SH-SY5Y (cell line): ENCODE data around the gene CACNG4.

Source experiments
- GATA2 ChIP-seq: IDR thresholded peaks from 2 replicates; pipeline ENCODE4 v1.6.1; 2011; ENCODE audit warnings: mild to moderate bottlenecking, low read depth, low read length
- GATA3 ChIP-seq: IDR thresholded peaks from 2 replicates; pipeline ENCODE4 v1.6.1; 2011; ENCODE audit warnings: low read depth, mild to moderate bottlenecking, low read length, moderate library complexity

Gene CACNG4

GRCh38 chr17:66938656-66939055 lies 25.9 kb upstream of the CACNG4 start:
- TF ChIP-seq GATA3 (no peak), GATA2 (no peak)

DNA sequence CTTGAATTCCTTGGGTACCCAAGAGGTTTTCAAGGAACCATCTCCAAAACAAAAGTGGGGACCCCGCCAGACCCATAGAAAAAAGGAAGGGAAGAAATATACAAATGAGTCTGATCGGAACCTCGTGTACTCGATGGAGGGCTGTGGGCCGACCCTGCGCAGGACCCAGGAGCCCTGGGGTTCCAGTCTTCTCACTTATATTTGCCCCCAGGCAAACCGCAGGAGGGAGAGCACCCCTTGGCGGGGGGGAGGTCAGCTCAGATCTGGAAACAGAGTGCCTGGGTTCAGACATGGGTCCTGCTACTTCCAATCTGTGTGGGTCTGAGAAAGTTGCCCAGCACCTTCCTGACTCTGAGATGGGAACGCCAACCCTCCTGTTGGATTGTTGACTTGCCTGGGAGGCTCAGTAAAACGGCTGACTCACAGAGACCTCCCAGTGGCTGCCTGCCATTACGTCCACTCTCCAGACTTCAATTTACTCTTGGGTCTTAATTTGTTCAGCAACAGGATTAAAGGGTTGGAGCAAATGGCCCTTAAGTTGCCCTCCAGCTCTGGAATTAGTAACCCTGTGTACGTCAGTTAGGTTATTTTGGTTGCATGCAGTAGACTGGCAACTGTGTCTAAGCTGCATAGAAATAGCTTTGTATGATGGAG lies 24.9 kb upstream of the CACNG4 start:
- TF ChIP-seq GATA3 (no peak), GATA2 (no peak)

DNA sequence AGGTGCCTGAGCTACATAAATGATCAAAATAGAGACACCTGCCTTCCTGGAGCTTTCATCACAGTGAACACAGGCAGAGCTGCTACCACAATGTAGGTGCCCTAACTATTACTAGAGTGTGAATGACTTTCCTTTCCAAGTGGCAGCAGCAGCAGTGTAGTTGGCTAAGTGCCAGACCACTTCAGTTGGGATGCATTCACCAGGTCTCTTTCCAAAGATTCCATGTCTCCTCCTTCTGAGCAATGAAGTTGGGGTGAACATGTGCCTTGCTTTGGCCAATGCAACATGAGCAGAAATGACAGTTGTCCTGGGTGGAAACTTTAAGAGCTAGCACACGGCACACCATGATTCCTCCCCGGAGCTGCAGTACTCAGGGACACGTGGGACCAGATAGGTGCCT lies 23.3 kb upstream of the CACNG4 start:
- no peak for TF ChIP-seq GATA2
- no peak for TF ChIP-seq GATA3

DNA sequence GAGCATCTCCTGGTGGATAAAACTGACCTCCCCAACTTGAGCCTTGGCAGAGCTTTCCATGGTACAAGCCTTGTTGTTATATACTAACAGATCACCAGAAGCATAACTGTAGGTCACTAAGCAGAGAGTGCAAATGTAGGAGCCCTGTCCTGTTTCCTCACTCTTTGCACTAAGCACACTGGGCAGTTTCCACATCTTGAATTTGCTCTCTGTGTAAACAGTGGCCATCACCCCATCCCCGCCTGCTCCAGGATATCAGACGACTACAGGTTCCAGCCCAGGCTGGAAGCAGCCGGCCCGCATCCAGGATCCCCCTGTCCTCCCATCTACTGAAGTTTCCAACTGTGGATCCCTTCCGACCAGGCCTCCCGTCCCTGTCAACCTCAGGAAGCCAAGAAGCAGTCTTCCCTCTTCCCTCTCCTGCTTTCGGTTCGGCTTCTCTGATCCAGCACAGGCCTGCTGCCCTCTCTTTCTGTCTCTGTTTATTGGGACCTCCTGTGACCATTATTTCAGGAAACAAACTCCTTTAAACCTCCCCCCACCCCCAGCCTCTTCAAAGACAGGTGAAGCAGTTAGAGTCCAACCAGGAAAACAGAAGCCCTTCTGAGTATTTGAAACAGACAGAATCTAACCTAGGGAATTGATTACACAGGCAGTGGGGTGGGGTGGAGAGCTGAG lies 22.6 kb upstream of the CACNG4 start:
- TF ChIP-seq GATA2 (no peak), GATA3 (no peak)

GRCh38 chr17:66942451-66943264 lies 21.8 kb upstream of the CACNG4 start:
- no peak for TF ChIP-seq GATA3
- TF ChIP-seq GATA2: no peak

- TF ChIP-seq GATA2 (peak; percentile 76), GATA3 (no peak)
Measured at GRCh38 chr17:66943484-66943883, 21.0 kb upstream of the CACNG4 start.

- no peak for TF ChIP-seq GATA3
- no peak for TF ChIP-seq GATA2
Measured at GRCh38 chr17:66944351-66945146, 20.0 kb upstream of the CACNG4 start.

- TF ChIP-seq GATA2 (no peak), GATA3 (no peak)
Measured at GRCh38 chr17:66945147-66945835, 19.2 kb upstream of the CACNG4 start.

DNA sequence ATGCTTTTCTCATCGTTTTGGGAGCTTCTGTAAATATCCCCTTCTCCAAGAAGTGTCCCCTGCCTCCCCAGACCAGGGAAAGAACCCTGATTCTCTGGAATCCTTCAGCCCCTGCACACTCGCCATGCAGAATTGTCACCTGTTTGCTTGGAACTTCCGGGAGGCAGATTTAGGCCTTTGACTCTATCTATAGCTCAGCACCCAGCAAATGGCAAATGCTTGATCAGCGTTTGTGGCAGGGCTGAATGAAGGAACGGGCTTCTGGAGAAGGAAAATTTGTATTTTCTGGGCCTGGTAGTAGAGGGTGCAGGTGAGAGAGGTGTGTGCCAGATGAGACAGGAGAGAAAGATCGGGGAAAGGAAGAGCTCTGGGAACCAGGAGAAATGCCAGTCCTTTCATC lies 18.3 kb upstream of the CACNG4 start:
- TF ChIP-seq GATA3 (no peak), GATA2 (no peak)

- no peak for TF ChIP-seq GATA3
- TF ChIP-seq GATA2: no peak
Measured at GRCh38 chr17:66947311-66947710, 17.2 kb upstream of the CACNG4 start.

DNA sequence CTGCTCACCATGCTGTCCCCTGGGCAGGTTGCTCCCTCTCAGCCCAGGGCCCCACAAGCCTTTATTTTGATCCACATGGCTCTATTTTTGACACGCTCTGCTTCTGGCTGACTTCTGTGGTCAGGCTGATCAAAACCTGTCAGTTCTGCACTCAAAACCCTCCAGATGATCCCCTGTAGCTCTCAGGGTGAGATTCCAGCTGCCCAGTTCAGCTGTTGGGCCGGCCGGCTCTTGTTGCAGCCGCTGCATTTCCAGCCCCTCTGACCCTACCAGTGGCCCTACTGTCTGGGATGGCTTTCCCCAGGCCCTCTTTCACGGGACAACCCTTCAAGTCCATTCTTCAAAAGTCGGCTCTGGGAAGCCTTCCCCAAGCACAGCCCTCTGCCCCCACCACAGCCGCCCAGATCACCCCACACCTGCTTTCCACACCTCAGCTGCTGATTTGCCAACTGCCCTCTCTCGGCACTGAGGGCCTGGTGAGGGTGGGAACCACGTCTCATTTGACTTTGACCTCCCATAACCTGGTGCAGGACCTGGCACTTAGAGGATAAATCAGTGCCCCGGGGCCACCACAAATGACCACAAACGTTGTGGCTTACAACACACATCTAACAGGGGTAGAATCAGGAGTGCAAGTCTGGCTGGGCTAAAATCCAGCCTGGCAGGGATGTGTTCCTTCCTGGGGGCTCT lies 16.3 kb upstream of the CACNG4 start:
- TF ChIP-seq GATA2 (no peak), GATA3 (no peak)

- no peak for TF ChIP-seq GATA2
- TF ChIP-seq GATA3: no peak
Measured at GRCh38 chr17:66949501-66949900, 15.0 kb upstream of the CACNG4 start.

- no peak for TF ChIP-seq GATA2
Measured at GRCh38 chr17:66950325-66950724, 14.2 kb upstream of the CACNG4 start.
